ENCODE results near the gene GPR65.

GPR65 gene

DNA sequence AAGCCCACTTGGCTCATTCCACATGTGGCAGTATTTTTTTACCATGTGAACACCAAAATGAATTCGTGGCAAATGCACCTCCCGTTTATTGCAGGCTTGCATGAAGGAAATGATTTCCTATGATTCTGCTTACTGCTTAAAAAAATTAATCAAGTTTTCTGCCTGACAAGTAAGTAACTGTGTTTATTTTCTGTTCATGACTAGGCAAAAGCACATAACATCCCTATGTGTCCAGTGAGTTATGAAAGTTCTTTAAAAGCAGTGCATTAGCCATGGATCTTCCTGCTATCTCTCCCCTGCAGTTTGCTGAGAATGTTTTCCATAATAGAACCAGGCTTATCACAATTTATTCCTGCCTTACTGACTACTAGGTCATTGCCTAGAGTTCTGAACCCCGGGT, 20.4 kb downstream of the GPR65 start:
- no peak overlapping the region for H3K4me3 ChIP-seq (ENCODE audit: low read length)
- no peaks in the 10 kb centered on the region for H3K36me3 ChIP-seq (ENCODE audit: insufficient read depth, low read depth, low read length)
- H3K4me1 ChIP-seq (ENCODE audit: insufficient read depth, low read length) = peaks cover 11% of the 10 kb centered on the region; the same call in 1 of the 2 replicates
- H3K27me3 ChIP-seq (ENCODE audit: insufficient read depth, low read length) = no peaks in the 10 kb centered on the region
- no peaks in the 10 kb centered on the region for H3K9me3 ChIP-seq (ENCODE audit: insufficient read depth, low read depth, low read length)
- no peak overlapping the region for H3K27ac ChIP-seq (ENCODE audit: low read length)
- no peak overlapping the region for H3K9ac ChIP-seq (ENCODE audit: low read depth, low read length)

DNA sequence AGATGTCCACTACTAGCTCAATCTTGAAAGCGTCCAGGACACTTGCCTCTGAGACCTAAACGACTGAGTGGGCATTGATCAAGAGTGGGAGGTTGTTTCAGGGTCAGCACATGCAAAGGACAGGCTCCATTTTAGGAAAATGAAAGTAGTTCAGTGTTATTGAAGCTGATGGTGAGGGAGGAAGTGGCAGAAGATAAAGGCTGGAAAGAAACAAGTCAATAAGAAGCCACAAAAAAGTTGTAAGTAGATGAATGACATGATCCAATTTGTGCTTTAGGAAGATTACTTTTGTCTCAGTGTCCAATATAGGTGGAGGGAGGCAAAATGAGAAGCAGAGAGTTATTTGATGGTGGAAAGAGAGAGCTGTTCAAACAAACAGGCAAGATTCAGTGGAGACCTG, 22.0 kb downstream of the GPR65 start:
- no peak overlapping the region for H3K9ac ChIP-seq (ENCODE audit: low read depth, low read length)
- no peaks in the 10 kb centered on the region for H3K36me3 ChIP-seq (ENCODE audit: insufficient read depth, low read depth, low read length)
- no peak overlapping the region for H3K27ac ChIP-seq (ENCODE audit: low read length)
- H3K4me3 ChIP-seq (ENCODE audit: low read length) = no peak overlapping the region
- no peaks in the 10 kb centered on the region for H3K9me3 ChIP-seq (ENCODE audit: insufficient read depth, low read depth, low read length)
- no peaks in the 10 kb centered on the region for H3K27me3 ChIP-seq (ENCODE audit: insufficient read depth, low read length)
- H3K4me1 ChIP-seq (ENCODE audit: insufficient read depth, low read length) = peaks cover 11% of the 10 kb centered on the region; the same call in 1 of the 2 replicates

DNA sequence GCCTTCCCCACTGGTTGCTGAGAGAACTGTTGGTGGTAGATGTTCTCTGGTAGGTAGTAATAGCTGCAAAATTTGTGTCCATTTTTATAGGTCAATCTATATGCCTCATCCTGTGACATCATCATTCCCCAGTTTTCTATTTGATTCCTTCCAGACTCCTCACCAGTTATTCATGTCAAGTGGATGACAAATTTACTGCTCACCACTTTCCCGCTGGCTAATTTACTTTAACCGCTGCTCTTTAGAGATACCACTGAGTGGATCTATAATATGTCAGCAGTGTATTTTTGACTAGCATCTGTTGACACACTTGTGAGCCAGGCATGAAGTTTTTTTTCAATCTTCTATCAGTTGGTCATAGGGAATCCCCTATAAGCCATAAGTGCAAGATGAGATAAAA, 24.6 kb downstream of the GPR65 start:
- Histone ChIP-seq H3K4me1 (ENCODE audit: insufficient read depth, low read length) (no peaks in the 10 kb centered on the region), H3K9me3 (ENCODE audit: insufficient read depth, low read depth, low read length) (no peaks in the 10 kb centered on the region), H3K36me3 (ENCODE audit: insufficient read depth, low read depth, low read length) (no peaks in the 10 kb centered on the region), H3K4me3 (ENCODE audit: low read length) (no peak overlapping the region), H3K27ac (ENCODE audit: low read length) (no peak overlapping the region), H3K27me3 (ENCODE audit: insufficient read depth, low read length) (no peaks in the 10 kb centered on the region), H3K9ac (ENCODE audit: low read depth, low read length) (no peak overlapping the region)

DNA sequence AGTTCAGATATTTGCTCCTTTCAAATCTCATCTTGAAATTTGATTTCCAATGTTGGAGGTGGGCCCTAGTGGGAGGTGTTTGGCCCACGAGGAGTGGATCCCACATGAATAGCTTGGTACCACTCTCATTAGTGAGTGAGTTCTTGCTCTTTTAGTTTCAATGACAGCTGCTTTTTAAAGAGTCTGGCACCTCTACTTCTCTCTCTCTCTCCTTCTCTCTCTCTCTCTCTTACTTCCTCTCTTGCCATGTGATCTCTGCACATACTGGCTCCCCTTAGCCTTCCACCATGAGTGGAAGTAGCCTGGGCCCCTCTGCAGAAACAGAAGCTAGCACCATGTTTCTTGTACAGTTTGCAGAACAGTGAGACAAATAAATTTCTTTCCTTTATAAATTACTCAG, 25.1 kb downstream of the GPR65 start:
- H3K9me3 ChIP-seq (ENCODE audit: insufficient read depth, low read depth, low read length) = no peaks in the 10 kb centered on the region
- no peaks in the 10 kb centered on the region for H3K27me3 ChIP-seq (ENCODE audit: insufficient read depth, low read length)
- H3K4me1 ChIP-seq (ENCODE audit: insufficient read depth, low read length) = no peaks in the 10 kb centered on the region
- no peaks in the 10 kb centered on the region for H3K36me3 ChIP-seq (ENCODE audit: insufficient read depth, low read depth, low read length)
- H3K27ac ChIP-seq (ENCODE audit: low read length) = no peak overlapping the region
- H3K4me3 ChIP-seq (ENCODE audit: low read length) = no peak overlapping the region
- no peak overlapping the region for H3K9ac ChIP-seq (ENCODE audit: low read depth, low read length)

DNA sequence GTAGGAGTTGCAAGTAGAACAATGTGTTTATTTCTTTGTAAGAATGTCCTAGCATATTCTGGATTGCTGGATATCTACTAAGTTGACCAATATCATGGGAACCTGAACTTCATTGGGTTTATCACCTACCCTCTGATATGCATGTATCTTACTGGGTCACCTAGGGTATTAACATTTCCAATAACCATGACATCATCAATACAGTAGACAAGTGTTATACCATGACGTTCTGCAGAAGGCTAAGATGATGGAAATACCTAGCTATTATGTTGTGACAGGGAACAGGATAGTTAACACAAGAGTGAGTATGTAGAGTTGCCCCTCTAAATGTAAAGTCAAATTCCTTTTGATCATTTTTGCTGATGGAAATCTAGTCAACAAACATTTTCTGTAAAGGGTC, 26.0 kb downstream of the GPR65 start:
- no peak overlapping the region for H3K4me3 ChIP-seq (ENCODE audit: low read length)
- no peak overlapping the region for H3K27ac ChIP-seq (ENCODE audit: low read length)
- H3K36me3 ChIP-seq (ENCODE audit: insufficient read depth, low read depth, low read length) = no peaks in the 10 kb centered on the region
- no peaks in the 10 kb centered on the region for H3K27me3 ChIP-seq (ENCODE audit: insufficient read depth, low read length)
- H3K9me3 ChIP-seq (ENCODE audit: insufficient read depth, low read depth, low read length) = no peaks in the 10 kb centered on the region
- H3K9ac ChIP-seq (ENCODE audit: low read depth, low read length) = no peak overlapping the region
- H3K4me1 ChIP-seq (ENCODE audit: insufficient read depth, low read length) = no peaks in the 10 kb centered on the region

DNA sequence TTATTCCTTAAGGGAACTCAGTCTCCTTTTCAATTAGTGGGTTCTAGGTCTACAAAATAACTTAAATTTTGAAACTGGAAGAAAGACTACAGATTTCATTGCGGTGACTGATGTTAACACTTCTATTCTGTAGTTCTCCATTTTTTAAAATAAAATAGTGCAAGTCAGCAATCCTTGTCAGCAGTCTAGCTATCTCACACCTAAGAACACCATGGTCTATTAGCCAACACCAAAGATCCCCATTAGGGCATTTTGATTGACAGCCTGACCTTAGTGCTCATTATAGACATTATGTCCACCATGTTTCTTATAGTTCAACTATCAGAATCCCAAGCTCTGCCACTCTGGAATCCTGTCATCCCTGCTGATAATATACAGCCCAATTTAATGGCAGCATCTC, 27.4 kb downstream of the GPR65 start:
- no peak overlapping the region for H3K9ac ChIP-seq (ENCODE audit: low read depth, low read length)
- H3K36me3 ChIP-seq (ENCODE audit: insufficient read depth, low read depth, low read length) = no peaks in the 10 kb centered on the region
- H3K9me3 ChIP-seq (ENCODE audit: insufficient read depth, low read depth, low read length) = no peaks in the 10 kb centered on the region
- no peak overlapping the region for H3K27ac ChIP-seq (ENCODE audit: low read length)
- H3K4me1 ChIP-seq (ENCODE audit: insufficient read depth, low read length) = peaks cover 4% of the 10 kb centered on the region; the same call in 1 of the 2 replicates
- no peak overlapping the region for H3K4me3 ChIP-seq (ENCODE audit: low read length)
- H3K27me3 ChIP-seq (ENCODE audit: insufficient read depth, low read length) = no peaks in the 10 kb centered on the region

DNA sequence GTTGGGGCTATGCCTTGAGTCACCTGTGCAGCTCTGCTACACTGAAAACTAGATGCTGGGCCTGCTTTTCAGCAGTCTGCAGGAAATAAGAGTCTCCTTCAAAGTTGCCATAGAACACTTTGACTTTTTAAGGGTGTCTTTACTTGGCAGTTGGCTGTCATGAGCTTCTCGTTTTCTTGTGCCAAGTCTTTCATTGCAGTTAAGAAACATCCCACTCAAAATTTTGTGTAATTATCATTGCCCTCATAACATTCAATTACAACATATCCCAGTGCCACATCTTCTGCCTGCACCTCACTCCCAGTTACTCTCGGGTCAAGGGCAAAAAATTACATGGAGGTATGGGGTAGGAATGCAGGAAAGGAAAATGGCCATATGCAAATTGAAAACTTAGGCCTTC, 29.1 kb downstream of the GPR65 start:
- Histone ChIP-seq H3K27ac (ENCODE audit: low read length) (no peak overlapping the region), H3K4me1 (ENCODE audit: insufficient read depth, low read length) (peaks cover 4% of the 10 kb centered on the region; the same call in 1 of the 2 replicates), H3K4me3 (ENCODE audit: low read length) (no peak overlapping the region), H3K9ac (ENCODE audit: low read depth, low read length) (no peak overlapping the region), H3K27me3 (ENCODE audit: insufficient read depth, low read length) (no peaks in the 10 kb centered on the region), H3K9me3 (ENCODE audit: insufficient read depth, low read depth, low read length) (no peaks in the 10 kb centered on the region), H3K36me3 (ENCODE audit: insufficient read depth, low read depth, low read length) (no peaks in the 10 kb centered on the region)

DNA sequence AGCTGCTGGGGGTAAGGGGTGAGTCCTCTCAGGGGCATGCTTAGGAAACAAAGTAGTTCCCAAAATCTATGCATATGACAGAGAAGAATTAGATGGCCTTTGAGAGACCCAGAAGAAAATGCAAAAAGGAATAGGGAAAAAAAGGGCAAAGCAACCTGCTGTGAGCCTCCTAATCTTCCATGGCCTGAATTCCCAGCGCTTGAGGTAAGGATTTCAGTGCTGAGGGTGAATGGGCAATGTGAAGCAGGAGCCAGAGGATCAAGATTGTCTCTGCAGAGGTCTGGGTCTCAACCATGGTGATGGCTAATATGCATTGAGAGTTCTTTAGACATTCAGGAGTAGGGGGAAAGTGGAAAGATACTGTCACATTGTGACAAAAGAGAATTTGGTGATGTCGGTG, 31.5 kb downstream of the GPR65 start:
- H3K4me3 ChIP-seq (ENCODE audit: low read length) = no peak overlapping the region
- no peak overlapping the region for H3K9ac ChIP-seq (ENCODE audit: low read depth, low read length)
- no peak overlapping the region for H3K27ac ChIP-seq (ENCODE audit: low read length)
- no peaks in the 10 kb centered on the region for H3K27me3 ChIP-seq (ENCODE audit: insufficient read depth, low read length)
- H3K9me3 ChIP-seq (ENCODE audit: insufficient read depth, low read depth, low read length) = no peaks in the 10 kb centered on the region
- peaks cover 4% of the 10 kb centered on the region; the same call in 1 of the 2 replicates for H3K4me1 ChIP-seq (ENCODE audit: insufficient read depth, low read length)
- no peaks in the 10 kb centered on the region for H3K36me3 ChIP-seq (ENCODE audit: insufficient read depth, low read depth, low read length)

DNA sequence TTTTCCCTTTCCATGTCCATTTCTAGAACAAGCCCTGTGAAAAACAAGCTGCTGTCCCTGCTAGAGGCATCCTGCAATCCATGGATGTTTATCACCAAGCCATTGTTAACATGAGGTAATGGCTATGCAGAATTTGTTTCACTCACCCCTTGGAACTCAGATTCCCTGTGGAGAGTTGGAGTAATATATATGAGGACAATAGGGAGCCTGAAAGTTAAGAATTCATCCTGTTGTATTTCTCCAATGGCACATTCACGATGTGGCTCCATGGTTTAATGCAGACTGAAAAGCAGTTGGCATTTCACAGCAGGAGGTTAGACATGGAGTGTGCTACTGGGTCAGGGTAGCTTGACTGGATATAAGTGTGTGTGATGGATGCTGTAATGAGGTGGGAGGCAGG, 32.4 kb downstream of the GPR65 start:
- peaks cover 4% of the 10 kb centered on the region; the same call in 1 of the 2 replicates for H3K4me1 ChIP-seq (ENCODE audit: insufficient read depth, low read length)
- H3K36me3 ChIP-seq (ENCODE audit: insufficient read depth, low read depth, low read length) = no peaks in the 10 kb centered on the region
- no peaks in the 10 kb centered on the region for H3K9me3 ChIP-seq (ENCODE audit: insufficient read depth, low read depth, low read length)
- H3K4me3 ChIP-seq (ENCODE audit: low read length) = no peak overlapping the region
- no peak overlapping the region for H3K27ac ChIP-seq (ENCODE audit: low read length)
- H3K27me3 ChIP-seq (ENCODE audit: insufficient read depth, low read length) = no peaks in the 10 kb centered on the region
- no peak overlapping the region for H3K9ac ChIP-seq (ENCODE audit: low read depth, low read length)

DNA sequence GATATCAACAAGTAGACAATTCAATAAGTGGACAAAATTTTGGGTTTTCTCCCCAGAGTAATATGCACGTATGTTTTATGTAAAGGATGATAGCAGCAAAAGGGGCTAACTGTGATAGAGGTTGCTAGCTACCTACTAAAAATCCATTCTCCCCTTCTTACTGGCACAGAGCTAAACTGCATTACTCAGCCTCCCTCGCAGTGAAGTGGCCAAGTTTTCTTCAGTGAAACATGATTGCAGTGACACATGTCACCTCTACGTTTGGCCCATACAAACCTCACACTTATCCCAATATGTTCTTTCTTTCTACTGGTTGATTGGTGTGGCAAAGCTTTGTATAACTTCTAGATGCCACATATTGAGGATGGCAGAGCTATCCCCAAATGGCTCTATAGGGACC, 34.3 kb downstream of the GPR65 start:
- no peak overlapping the region for H3K27ac ChIP-seq (ENCODE audit: low read length)
- H3K4me1 ChIP-seq (ENCODE audit: insufficient read depth, low read length) = peaks cover 4% of the 10 kb centered on the region; the same call in 1 of the 2 replicates

DNA sequence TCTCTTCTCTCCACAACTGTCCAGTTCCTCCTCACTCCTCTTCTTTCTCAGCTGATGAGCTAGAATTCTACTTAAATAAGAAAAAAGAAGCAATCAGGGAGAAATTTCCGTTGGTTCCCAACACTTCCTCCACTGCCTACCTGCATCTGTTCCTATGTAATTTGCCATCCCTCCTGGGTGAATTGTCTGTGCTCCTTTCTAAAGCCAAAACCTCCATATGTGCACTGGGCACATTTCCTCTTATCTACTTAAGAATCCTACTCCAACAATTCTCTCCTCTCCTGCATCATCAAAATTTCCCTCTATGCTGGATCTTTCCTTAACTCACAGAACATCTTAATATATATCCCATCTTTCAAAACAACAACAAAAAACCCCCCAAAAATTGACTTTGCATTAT, 35.2 kb downstream of the GPR65 start:
- no peaks in the 10 kb centered on the region for H3K27me3 ChIP-seq (ENCODE audit: insufficient read depth, low read length)
- no peaks in the 10 kb centered on the region for H3K9me3 ChIP-seq (ENCODE audit: insufficient read depth, low read depth, low read length)
- no peaks in the 10 kb centered on the region for H3K36me3 ChIP-seq (ENCODE audit: insufficient read depth, low read depth, low read length)
- H3K4me3 ChIP-seq (ENCODE audit: low read length) = no peak overlapping the region
- H3K9ac ChIP-seq (ENCODE audit: low read depth, low read length) = no peak overlapping the region
- no peak overlapping the region for H3K27ac ChIP-seq (ENCODE audit: low read length)
- H3K4me1 ChIP-seq (ENCODE audit: insufficient read depth, low read length) = peaks cover 4% of the 10 kb centered on the region; the same call in 1 of the 2 replicates

More for the DNA sequence above, 34.3 kb downstream of the GPR65 start:
- Histone ChIP-seq H3K9me3 (ENCODE audit: insufficient read depth, low read depth, low read length) (no peaks in the 10 kb centered on the region), H3K27me3 (ENCODE audit: insufficient read depth, low read length) (no peaks in the 10 kb centered on the region), H3K9ac (ENCODE audit: low read depth, low read length) (no peak overlapping the region), H3K36me3 (ENCODE audit: insufficient read depth, low read depth, low read length) (no peaks in the 10 kb centered on the region), H3K4me3 (ENCODE audit: low read length) (no peak overlapping the region)

DNA sequence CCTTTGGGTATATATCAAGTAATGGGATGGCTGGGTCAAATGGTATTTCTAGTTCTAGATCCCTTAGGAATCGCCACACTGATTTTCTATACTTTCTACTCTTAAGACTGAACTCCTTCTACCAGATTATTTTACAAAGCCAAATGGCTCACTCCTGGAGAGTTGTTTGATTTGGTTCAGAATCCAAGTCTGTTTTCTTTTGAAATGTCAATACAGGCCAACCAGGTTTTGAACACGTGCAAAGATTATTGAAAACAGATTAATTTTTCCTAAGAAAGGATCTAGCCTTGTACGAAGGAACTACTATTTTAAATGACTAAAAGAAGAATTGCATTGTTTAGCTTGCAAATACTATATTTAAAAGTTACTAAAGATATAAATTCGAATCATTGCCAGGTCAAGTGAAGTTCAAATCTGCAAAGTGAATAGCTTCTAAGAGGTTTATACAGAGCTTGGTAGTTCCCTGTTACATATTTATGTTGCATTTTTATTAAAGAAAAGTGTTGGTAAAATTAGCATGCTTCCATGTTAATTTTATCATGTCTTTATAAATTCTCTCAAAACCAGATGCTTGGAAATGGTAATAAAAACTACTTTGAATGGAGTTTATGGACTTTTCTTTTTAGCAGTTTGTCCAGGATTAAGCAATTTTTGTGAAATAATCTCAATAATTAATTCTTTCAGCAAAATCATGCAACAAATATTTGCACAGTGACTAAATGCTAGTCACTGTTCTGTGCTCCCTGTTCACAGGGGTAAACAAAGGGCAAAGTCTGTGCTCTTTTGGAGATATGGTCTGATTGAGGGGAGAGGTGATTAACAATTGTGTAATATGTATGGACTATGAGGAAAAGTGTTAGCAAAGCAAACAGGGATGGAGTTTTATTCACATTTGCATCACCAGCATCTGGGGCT, 38.9 kb downstream of the GPR65 start:
- Histone ChIP-seq H3K36me3 (ENCODE audit: insufficient read depth, low read depth, low read length) (no peaks in the 10 kb centered on the region), H3K9ac (ENCODE audit: low read depth, low read length) (no peak overlapping the region), H3K4me1 (ENCODE audit: insufficient read depth, low read length) (no peaks in the 10 kb centered on the region), H3K27ac (ENCODE audit: low read length) (no peak overlapping the region), H3K4me3 (ENCODE audit: low read length) (no peak overlapping the region), H3K9me3 (ENCODE audit: insufficient read depth, low read depth, low read length) (no peaks in the 10 kb centered on the region), H3K27me3 (ENCODE audit: insufficient read depth, low read length) (no peaks in the 10 kb centered on the region)
